Keratinocyte (primary cell): ENCODE measurements around the gene ANKRD2. TPM values are rescaled to one million over a fixed set of nuclear protein-coding genes. Genes with fewer than 3 reads are reported as not detected.

ENCODE experiments used
- DNase-seq: peaks from one replicate; pipeline ENCODE4 v3.0.0-alpha.2; 2011; ENCODE audit warnings: low read depth, missing footprints, low spot score
- FAIRE-seq: peaks from 2 replicates; lab custom pipeline; 2011; peaks lifted over from hg19 to GRCh38; lab: Jason Lieb, UNC
- H2AFZ ChIP-seq: 2 replicates; pipeline ENCODE4 v1.6.0; 2012; ENCODE audit warnings: low read length, control low read depth, inconsistent platforms; ENCODE audit not compliant: control insufficient read depth
- H3K27ac ChIP-seq: 2 replicates; pipeline ENCODE4 v1.5.1; 2011; ENCODE audit warnings: low read length; ENCODE audit not compliant: control insufficient read depth, insufficient read depth
- H3K27me3 ChIP-seq: 3 replicates; pipeline ENCODE4 v1.6.0; 2011; ENCODE audit warnings: low read length; ENCODE audit not compliant: control insufficient read depth, insufficient read depth; ENCODE audit errors: extremely low read depth
- H3K36me3 ChIP-seq, 2 experiments: 2 replicates in 1 of 2; 3 replicates in 1 of 2; pipeline ENCODE4 v1.5.1; 2011; ENCODE audit warnings: low read length in 2 of 2, mild to moderate bottlenecking in 1 of 2; ENCODE audit not compliant: control insufficient read depth in 2 of 2, insufficient read depth in 2 of 2; ENCODE audit errors: extremely low read depth in 1 of 2
- H3K4me1 ChIP-seq: 3 replicates; pipeline ENCODE4 v1.5.1; 2011; ENCODE audit warnings: low read length; ENCODE audit not compliant: control insufficient read depth, insufficient read depth; ENCODE audit errors: extremely low read depth
- H3K4me2 ChIP-seq: 3 replicates; pipeline ENCODE4 v1.6.0; 2011; ENCODE audit warnings: low read depth, low read length; ENCODE audit not compliant: control insufficient read depth, insufficient read depth; ENCODE audit errors: extremely low read depth
- H3K4me3 ChIP-seq, 3 experiments: fragments of 200-600 bp in 1 of 3; sonication (generic) in 1 of 3; 2 replicates in 2 of 3; 3 replicates in 1 of 3; pipeline ENCODE4 v1.5.1; 2011 to 2016; ENCODE audit warnings: low read length in 3 of 3, mild to moderate bottlenecking in 3 of 3, control low read depth in 2 of 3, inconsistent platforms in 1 of 3, low read depth in 1 of 3, mixed read lengths in 1 of 3, mixed run types in 1 of 3, moderate library complexity in 1 of 3; ENCODE audit not compliant: control insufficient read depth in 2 of 3, insufficient read depth in 2 of 3; ENCODE audit errors: extremely low read depth in 1 of 3
- H3K79me2 ChIP-seq: 2 replicates; pipeline ENCODE4 v1.6.0; 2012; ENCODE audit warnings: low read length; ENCODE audit not compliant: control insufficient read depth, insufficient read depth
- H3K9ac ChIP-seq: 3 replicates; pipeline ENCODE4 v1.6.0; 2011; ENCODE audit warnings: low read length; ENCODE audit not compliant: control insufficient read depth, insufficient read depth; ENCODE audit errors: extremely low read depth
- H3K9me1 ChIP-seq: 3 replicates; pipeline ENCODE4 v1.6.0; 2011; ENCODE audit warnings: low read length; ENCODE audit not compliant: control insufficient read depth, insufficient read depth; ENCODE audit errors: extremely low read depth
- H3K9me3 ChIP-seq: 2 replicates; pipeline ENCODE4 v1.5.1; 2012; ENCODE audit warnings: low read depth, low read length; ENCODE audit not compliant: control insufficient read depth
- H4K20me1 ChIP-seq: 3 replicates; pipeline ENCODE4 v1.6.0; 2011; ENCODE audit warnings: low read length; ENCODE audit not compliant: control insufficient read depth, insufficient read depth; ENCODE audit errors: extremely low read depth
- CTCF ChIP-seq, 3 experiments: IDR thresholded peaks in 1 of 3; conservative IDR thresholded peaks in 1 of 3; optimal IDR thresholded peaks in 1 of 3; 2 replicates in 2 of 3; 3 replicates in 1 of 3; pipeline versions ENCODE3 to v1.5.1; 2011; ENCODE audit warnings: low read length in 3 of 3, mild to moderate bottlenecking in 3 of 3, moderate library complexity in 2 of 3, control low read depth in 1 of 3, inconsistent platforms in 1 of 3; ENCODE audit not compliant: insufficient read depth in 2 of 3; ENCODE audit errors: extremely low read depth in 1 of 3
- EZH2 ChIP-seq: IDR thresholded peaks from one replicate; pipeline ENCODE4 v1.6.1; 2012; ENCODE audit warnings: inconsistent platforms, mild to moderate bottlenecking, low read length, moderate library complexity
- dilution Hi-C: fragments of 300-500 bp; cut with MboI; formaldehyde crosslinking; loops from one replicate; pipeline ENCODE4 v1.7.0; 2020; ENCODE audit warnings: low sequenced_read_pairs; ENCODE audit not compliant: extremely low pct_ligation_motif_present
- polyA plus RNA-seq, 5 experiments: library from polyadenylated mRNA; depleted of rRNA in 3 of 5; stranded (reverse) in 3 of 5; stranded (forward) in 1 of 5; unstranded in 1 of 5; fragments of >200 nt; gene quantifications; 1 replicate in 1 of 5; 2 replicates in 3 of 5; 3 replicates in 1 of 5; pipeline versions ENCODE4 v1.2.1 to v1.2.3, GENCODE V29; 2011 to 2012; ENCODE audit warnings: missing spikeins in 2 of 5, low read depth in 1 of 5, low replicate concordance in 1 of 5

The ANKRD2 gene
- polyA plus RNA-seq, 1 donor (not counting 4 experiments of a cell fraction or from before 2014, with no cell fraction given), result 0.38 TPM

GRCh38 chr10:97570146-97570788 is 2.3 kb upstream of the ANKRD2 start:
- Histone ChIP-seq H3K27ac (peak overlapping the region; percentile 92), H3K9ac (peak overlapping the region; percentile 80), H3K4me3 (no peak overlapping the region), H3K4me2 (peak overlapping the region; percentile 92), H3K27me3 (no peaks in the 10 kb centered on the region), H3K9me1 (no peaks in the 10 kb centered on the region), H4K20me1 (peaks cover 4% of the 10 kb centered on the region), H3K9me3 (no peaks in the 10 kb centered on the region), H3K79me2 (no peaks in the 10 kb centered on the region), H2AFZ (no peak overlapping the region), H3K4me1 (peaks cover 68% of the 10 kb centered on the region), H3K36me3 (peaks cover 5 to 13% of the 10 kb centered on the region in 2 experiments)
- no peak for TF ChIP-seq EZH2
- no peak for TF ChIP-seq CTCF (optimal IDR thresholded peaks at IDR 0.05 in 1 of 3, IDR thresholded peaks at IDR 0.05 in 1 of 3, conservative IDR thresholded peaks at IDR 0.05 in 1 of 3; ENCODE audit: extremely low read depth in 1 of 3, insufficient read depth in 2 of 3, low read length in 3 of 3)
- FAIRE-seq (no peak), DNase-seq (no peak)
- dilution Hi-C loops, result no loop called here

GRCh38 chr10:97570789-97571471 is 1.6 kb upstream of the ANKRD2 start:
- Histone ChIP-seq H3K27me3 (no peaks in the 10 kb centered on the region), H3K36me3 (peaks cover 5 to 13% of the 10 kb centered on the region in 2 experiments), H3K9ac (peak overlapping the region; percentile 80), H3K4me3 (peak overlapping the region in 2 of 3 experiments; percentile 30 to 37), H4K20me1 (peaks cover 4% of the 10 kb centered on the region), H3K4me2 (peak overlapping the region; percentile 92), H2AFZ (no peak overlapping the region), H3K27ac (peak overlapping the region; percentile 92), H3K9me1 (no peaks in the 10 kb centered on the region), H3K79me2 (no peaks in the 10 kb centered on the region), H3K4me1 (peaks cover 69% of the 10 kb centered on the region), H3K9me3 (no peaks in the 10 kb centered on the region)
- DNase-seq (no peak), FAIRE-seq (no peak)
- dilution Hi-C loops, result no loop called here
- no peak for TF ChIP-seq EZH2
- no peak for TF ChIP-seq CTCF (optimal IDR thresholded peaks at IDR 0.05 in 1 of 3, IDR thresholded peaks at IDR 0.05 in 1 of 3, conservative IDR thresholded peaks at IDR 0.05 in 1 of 3; ENCODE audit: extremely low read depth in 1 of 3, insufficient read depth in 2 of 3, low read length in 3 of 3)
